MG63 (cell line): Measurements from ENCODE around the gene FAM72D. TPM values are rescaled to one million over a fixed set of nuclear protein-coding genes. Genes with fewer than 3 reads are reported as not detected.
"Not testable (repeated sequence)": the region's sequence is repeated elsewhere in the genome, so short reads cannot be mapped to it uniquely, and the experiment has no call there.

Experiments used
- DNase-seq: peaks from one replicate; pipeline ENCODE4 v3.0.0-alpha.2; 2020
- H3K27me3 ChIP-seq: fragments of 250-450 bp; sonication (Bioruptor Pico); 2 replicates; pipeline ENCODE4 v1.5.1; 2020; ENCODE audit warnings: mild to moderate bottlenecking, moderate library complexity
- H3K36me3 ChIP-seq: fragments of 250-450 bp; sonication (Bioruptor Pico); 2 replicates; pipeline ENCODE4 v1.5.1; 2020; ENCODE audit warnings: mild to moderate bottlenecking, moderate library complexity
- H3K4me3 ChIP-seq: fragments of 250-450 bp; sonication (Bioruptor Pico); 2 replicates; pipeline ENCODE4 v1.5.1; 2020; ENCODE audit warnings: mild to moderate bottlenecking, moderate library complexity
- H3K9me3 ChIP-seq: fragments of 250-450 bp; sonication (Bioruptor Pico); 2 replicates; pipeline ENCODE4 v1.5.1; 2020; ENCODE audit warnings: mild to moderate bottlenecking, moderate library complexity
- total RNA-seq: library from RNA; depleted of rRNA; stranded (reverse); fragments of >200 nt; shearing (Covaris generic); gene quantifications from 2 replicates; pipeline ENCODE4 v1.2.3, GENCODE V29; 2014; ENCODE audit warnings: low replicate concordance

FAM72D gene
- total RNA-seq, 1 experiment from 2014 or later = 7.5 TPM

GRCh38 chr1:145078787-145079370 is 16.9 kb upstream of the FAM72D start:
- not testable (repeated sequence) for H3K36me3 ChIP-seq, H3K27me3 ChIP-seq, H3K4me3 ChIP-seq, H3K9me3 ChIP-seq, DNase-seq

- H3K27me3 ChIP-seq, H3K9me3 ChIP-seq, H3K4me3 ChIP-seq, DNase-seq, H3K36me3 ChIP-seq: not testable (repeated sequence)
Measured at GRCh38 chr1:145079737-145080136, 16.0 kb upstream of the FAM72D start.

- not testable (repeated sequence) for H3K9me3 ChIP-seq, H3K4me3 ChIP-seq, H3K36me3 ChIP-seq, DNase-seq, H3K27me3 ChIP-seq
Measured at GRCh38 chr1:145080193-145080592, 15.6 kb upstream of the FAM72D start.

GRCh38 chr1:145082483-145083255 is 13.1 kb upstream of the FAM72D start:
- not testable (repeated sequence) for H3K27me3 ChIP-seq, DNase-seq, H3K4me3 ChIP-seq, H3K36me3 ChIP-seq, H3K9me3 ChIP-seq

- H3K27me3 ChIP-seq, H3K9me3 ChIP-seq, H3K36me3 ChIP-seq: not testable (repeated sequence)
- H3K4me3 ChIP-seq = peak overlapping the region; percentile 49
- DNase-seq = peak; percentile 76
Measured at GRCh38 chr1:145093517-145094149, 2.1 kb upstream of the FAM72D start.

GRCh38 chr1:145094655-145095211 is 1.0 kb upstream of the FAM72D start:
- DNase-seq = peak; percentile 57
- not testable (repeated sequence) for H3K36me3 ChIP-seq, H3K4me3 ChIP-seq, H3K27me3 ChIP-seq, H3K9me3 ChIP-seq

- H3K9me3 ChIP-seq, H3K27me3 ChIP-seq, H3K36me3 ChIP-seq, H3K4me3 ChIP-seq, DNase-seq: not testable (repeated sequence)
Measured at GRCh38 chr1:145101725-145102124, 6.0 kb downstream of the FAM72D start.

- DNase-seq, H3K9me3 ChIP-seq: not testable (repeated sequence)
Measured at GRCh38 chr1:145103294-145103693, 7.5 kb downstream of the FAM72D start.

GRCh38 chr1:145111674-145112073 is 15.9 kb downstream of the FAM72D start:
- not testable (repeated sequence) for DNase-seq

More at GRCh38 chr1:145103294-145103693, 7.5 kb downstream of the FAM72D start:
- H3K36me3 ChIP-seq, H3K4me3 ChIP-seq, H3K27me3 ChIP-seq: not testable (repeated sequence)

GRCh38 chr1:145112703-145113102 is 16.9 kb downstream of the FAM72D start:
- H3K27me3 ChIP-seq, H3K36me3 ChIP-seq, H3K9me3 ChIP-seq, DNase-seq, H3K4me3 ChIP-seq: not testable (repeated sequence)

More at GRCh38 chr1:145111674-145112073, 15.9 kb downstream of the FAM72D start:
- H3K27me3 ChIP-seq, H3K4me3 ChIP-seq, H3K9me3 ChIP-seq, H3K36me3 ChIP-seq: not testable (repeated sequence)

GRCh38 chr1:145114560-145115057 is 18.8 kb downstream of the FAM72D start:
- DNase-seq, H3K4me3 ChIP-seq, H3K27me3 ChIP-seq, H3K36me3 ChIP-seq, H3K9me3 ChIP-seq: not testable (repeated sequence)

GRCh38 chr1:145115587-145116493 is 20.1 kb downstream of the FAM72D start:
- not testable (repeated sequence) for H3K4me3 ChIP-seq, H3K36me3 ChIP-seq, H3K27me3 ChIP-seq, DNase-seq, H3K9me3 ChIP-seq

- not testable (repeated sequence) for H3K9me3 ChIP-seq, H3K36me3 ChIP-seq, H3K4me3 ChIP-seq, H3K27me3 ChIP-seq, DNase-seq
Measured at GRCh38 chr1:145119842-145120241, 24.1 kb downstream of the FAM72D start.

- not testable (repeated sequence) for H3K4me3 ChIP-seq, H3K36me3 ChIP-seq, H3K9me3 ChIP-seq, H3K27me3 ChIP-seq, DNase-seq
Measured at GRCh38 chr1:145122344-145123061, 26.7 kb downstream of the FAM72D start.

GRCh38 chr1:145123062-145123395 is 27.3 kb downstream of the FAM72D start:
- not testable (repeated sequence) for H3K27me3 ChIP-seq, H3K4me3 ChIP-seq, DNase-seq, H3K9me3 ChIP-seq, H3K36me3 ChIP-seq

GRCh38 chr1:145123992-145124641 is 28.3 kb downstream of the FAM72D start:
- not testable (repeated sequence) for DNase-seq, H3K27me3 ChIP-seq, H3K4me3 ChIP-seq, H3K36me3 ChIP-seq, H3K9me3 ChIP-seq
